ENCODE results near the gene COQ3. TPM values are rescaled to one million over a fixed set of nuclear protein-coding genes. Genes with fewer than 3 reads are reported as not detected.

The COQ3 gene
- total RNA-seq, 1 donor from 2014 or later: 5.0 TPM

DNA sequence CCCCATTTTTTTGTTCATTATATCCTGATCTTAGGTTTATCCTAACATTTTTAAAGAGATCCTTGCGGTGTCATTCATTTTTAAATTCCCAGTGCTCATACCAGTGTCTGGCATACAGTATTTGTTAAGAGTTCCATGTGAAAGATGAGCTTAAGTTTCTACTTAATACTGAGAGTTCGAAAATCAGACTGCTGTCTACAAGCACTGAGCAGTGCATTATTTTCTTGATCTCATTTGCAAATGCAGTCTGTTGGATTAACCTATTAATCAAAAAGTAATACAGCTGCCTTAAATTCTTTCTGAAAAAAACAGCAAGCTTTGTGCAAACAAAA lies 663 bp downstream of the COQ3 start:
- H3K4me1 ChIP-seq (ENCODE audit: insufficient read depth, low read length): no peaks in the 10 kb centered on the region
- Mint-ChIP-seq H3K4me3 (ENCODE audit: unreplicated experiment) (peak overlapping the region; percentile 95), H3K36me3 (ENCODE audit: low read depth, unreplicated experiment) (no peaks in the 10 kb centered on the region), H3K27ac (ENCODE audit: unreplicated experiment) (peak overlapping the region; percentile 97), H3K9me3 (ENCODE audit: unreplicated experiment) (no peaks in the 10 kb centered on the region), H3K4me1 (ENCODE audit: low read depth, unreplicated experiment) (peaks cover 4% of the 10 kb centered on the region), H3K27me3 (ENCODE audit: low read depth, unreplicated experiment) (no peaks in the 10 kb centered on the region)
- H3K79me2 ChIP-seq (ENCODE audit: insufficient read depth, low read length): no peaks in the 10 kb centered on the region
- H3K4me3 ChIP-seq (ENCODE audit: insufficient read depth, low read depth, low read length): peak overlapping the region; percentile 80
- peak overlapping the region; percentile 90 for H3K27ac ChIP-seq (ENCODE audit: low read depth, low read length)
- H2AFZ ChIP-seq (ENCODE audit: low read depth, low read length): peak overlapping the region; percentile 87
- FAIRE-seq (peak; percentile 45), DNase-seq (ENCODE audit: low read depth) (no peak)
- no peaks in the 10 kb centered on the region for H4K20me1 ChIP-seq (ENCODE audit: insufficient read depth, low read length)
- no peaks in the 10 kb centered on the region for H3K27me3 ChIP-seq (ENCODE audit: insufficient read depth, low read length)
- peak overlapping the region; percentile 89 for H3K4me2 ChIP-seq (ENCODE audit: low read length)
- peak overlapping the region; percentile 92 for H3K9ac ChIP-seq (ENCODE audit: low read length)
- no peaks in the 10 kb centered on the region for H3K9me3 ChIP-seq (ENCODE audit: insufficient read depth, low read depth, low read length)
- peaks cover 3% of the 10 kb centered on the region for H3K36me3 ChIP-seq (ENCODE audit: insufficient read depth, low read length)
- TF ChIP-seq EZH2 (IDR thresholded peaks at IDR 0.05; ENCODE audit: insufficient read depth, low read length): no peak
- TF ChIP-seq, protein P1, sequence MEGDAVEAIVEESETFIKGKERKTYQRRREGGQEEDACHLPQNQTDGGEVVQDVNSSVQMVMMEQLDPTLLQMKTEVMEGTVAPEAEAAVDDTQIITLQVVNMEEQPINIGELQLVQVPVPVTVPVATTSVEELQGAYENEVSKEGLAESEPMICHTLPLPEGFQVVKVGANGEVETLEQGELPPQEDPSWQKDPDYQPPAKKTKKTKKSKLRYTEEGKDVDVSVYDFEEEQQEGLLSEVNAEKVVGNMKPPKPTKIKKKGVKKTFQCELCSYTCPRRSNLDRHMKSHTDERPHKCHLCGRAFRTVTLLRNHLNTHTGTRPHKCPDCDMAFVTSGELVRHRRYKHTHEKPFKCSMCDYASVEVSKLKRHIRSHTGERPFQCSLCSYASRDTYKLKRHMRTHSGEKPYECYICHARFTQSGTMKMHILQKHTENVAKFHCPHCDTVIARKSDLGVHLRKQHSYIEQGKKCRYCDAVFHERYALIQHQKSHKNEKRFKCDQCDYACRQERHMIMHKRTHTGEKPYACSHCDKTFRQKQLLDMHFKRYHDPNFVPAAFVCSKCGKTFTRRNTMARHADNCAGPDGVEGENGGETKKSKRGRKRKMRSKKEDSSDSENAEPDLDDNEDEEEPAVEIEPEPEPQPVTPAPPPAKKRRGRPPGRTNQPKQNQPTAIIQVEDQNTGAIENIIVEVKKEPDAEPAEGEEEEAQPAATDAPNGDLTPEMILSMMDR (IDR thresholded peaks at IDR 0.05; ENCODE audit: insufficient read depth, low read depth, low read length): no peak

DNA sequence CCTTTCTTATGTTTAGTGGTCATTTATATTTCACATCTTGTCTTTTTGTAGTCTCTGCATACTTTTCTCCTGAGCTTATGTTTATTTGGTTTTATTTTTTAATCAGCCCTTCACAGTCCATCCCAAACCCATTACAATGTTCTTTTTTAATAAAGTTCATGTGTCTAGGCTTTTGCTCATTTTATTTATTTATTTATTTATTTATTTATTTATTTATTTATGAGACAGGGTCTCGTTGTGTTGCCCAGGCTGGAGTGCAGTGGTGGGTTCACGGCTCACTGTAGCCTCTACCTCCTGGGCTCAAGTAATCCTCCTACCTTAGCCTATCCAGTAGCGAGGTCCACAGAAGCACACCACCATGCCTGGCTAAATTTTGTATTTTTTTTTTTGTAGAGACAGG lies 3.1 kb downstream of the COQ3 start:
- Histone ChIP-seq H3K4me1 (ENCODE audit: insufficient read depth, low read length) (no peaks in the 10 kb centered on the region), H3K79me2 (ENCODE audit: insufficient read depth, low read length) (no peaks in the 10 kb centered on the region), H3K9ac (ENCODE audit: low read length) (no peak overlapping the region), H3K27me3 (ENCODE audit: insufficient read depth, low read length) (no peaks in the 10 kb centered on the region), H3K4me2 (ENCODE audit: low read length) (no peak overlapping the region), H4K20me1 (ENCODE audit: insufficient read depth, low read length) (no peaks in the 10 kb centered on the region), H3K9me3 (ENCODE audit: insufficient read depth, low read depth, low read length) (no peaks in the 10 kb centered on the region), H3K36me3 (ENCODE audit: insufficient read depth, low read length) (no peaks in the 10 kb centered on the region), H2AFZ (ENCODE audit: low read depth, low read length) (no peak overlapping the region), H3K4me3 (ENCODE audit: insufficient read depth, low read depth, low read length) (no peak overlapping the region), H3K27ac (ENCODE audit: low read depth, low read length) (no peak overlapping the region)
- TF ChIP-seq EZH2 (IDR thresholded peaks at IDR 0.05; ENCODE audit: insufficient read depth, low read length): no peak
- TF ChIP-seq, protein P1 (IDR thresholded peaks at IDR 0.05; ENCODE audit: insufficient read depth, low read depth, low read length): no peak
- H3K36me3 Mint-ChIP-seq (ENCODE audit: low read depth, unreplicated experiment): no peaks in the 10 kb centered on the region
- no peak overlapping the region for H3K4me3 Mint-ChIP-seq (ENCODE audit: unreplicated experiment)
- no peaks in the 10 kb centered on the region for H3K9me3 Mint-ChIP-seq (ENCODE audit: unreplicated experiment)
- FAIRE-seq (no peak), DNase-seq (ENCODE audit: low read depth) (no peak)
- no peak overlapping the region for H3K27ac Mint-ChIP-seq (ENCODE audit: unreplicated experiment)
- no peaks in the 10 kb centered on the region for H3K27me3 Mint-ChIP-seq (ENCODE audit: low read depth, unreplicated experiment)
- peaks cover 4% of the 10 kb centered on the region for H3K4me1 Mint-ChIP-seq (ENCODE audit: low read depth, unreplicated experiment)

- no peak overlapping the region for H3K4me3 Mint-ChIP-seq (ENCODE audit: unreplicated experiment)
- no peaks in the 10 kb centered on the region for H4K20me1 ChIP-seq (ENCODE audit: insufficient read depth, low read length)
- no peak for DNase-seq (ENCODE audit: low read depth)
- FAIRE-seq: no peak
- H3K27me3 ChIP-seq (ENCODE audit: insufficient read depth, low read length): no peaks in the 10 kb centered on the region
- no peaks in the 10 kb centered on the region for H3K79me2 ChIP-seq (ENCODE audit: insufficient read depth, low read length)
- H3K9ac ChIP-seq (ENCODE audit: low read length): no peak overlapping the region
- H3K27ac Mint-ChIP-seq (ENCODE audit: unreplicated experiment): no peak overlapping the region
- no peaks in the 10 kb centered on the region for H3K36me3 Mint-ChIP-seq (ENCODE audit: low read depth, unreplicated experiment)
- no peaks in the 10 kb centered on the region for H3K4me1 Mint-ChIP-seq (ENCODE audit: low read depth, unreplicated experiment)
- H3K9me3 Mint-ChIP-seq (ENCODE audit: unreplicated experiment): no peaks in the 10 kb centered on the region
- H3K4me1 ChIP-seq (ENCODE audit: insufficient read depth, low read length): no peaks in the 10 kb centered on the region
- no peaks in the 10 kb centered on the region for H3K36me3 ChIP-seq (ENCODE audit: insufficient read depth, low read length)
- no peaks in the 10 kb centered on the region for H3K27me3 Mint-ChIP-seq (ENCODE audit: low read depth, unreplicated experiment)
- H2AFZ ChIP-seq (ENCODE audit: low read depth, low read length): no peak overlapping the region
- H3K4me3 ChIP-seq (ENCODE audit: insufficient read depth, low read depth, low read length): no peak overlapping the region
- TF ChIP-seq EZH2 (IDR thresholded peaks at IDR 0.05; ENCODE audit: insufficient read depth, low read length): no peak
- TF ChIP-seq, protein P1 (IDR thresholded peaks at IDR 0.05; ENCODE audit: insufficient read depth, low read depth, low read length): no peak
- no peak overlapping the region for H3K27ac ChIP-seq (ENCODE audit: low read depth, low read length)
- no peak overlapping the region for H3K4me2 ChIP-seq (ENCODE audit: low read length)
- H3K9me3 ChIP-seq (ENCODE audit: insufficient read depth, low read depth, low read length): no peaks in the 10 kb centered on the region
These were observed 9.5 kb downstream of the COQ3 start for GRCh38 chr6:99384507-99384906.

Data from astrocyte (in vitro differentiated cells and primary cell).